Liver (tissue), 3 donors: ENCODE data around the gene GALR1.

ENCODE experiments used
- CTCF ChIP-seq: fragments of 150-350 bp; IDR thresholded peaks from 2 replicates; pipeline ENCODE4 v1.5.1; 2017; ENCODE audit warnings: improper control_type of control experiment, low read depth, low read length; ENCODE audit not compliant: missing input control
- GABPA ChIP-seq, 2 donors: IDR thresholded peaks in 1 of 2; conservative IDR thresholded peaks in 1 of 2; 2 replicates each; pipeline ENCODE4 v1.6.1; 2016; ENCODE audit warnings: antibody characterized with exemption in 2 of 2, mild to moderate bottlenecking in 1 of 2, moderate library complexity in 1 of 2
- HNF4G ChIP-seq: IDR thresholded peaks from 2 replicates; pipeline ENCODE4 v1.6.1; 2016; ENCODE audit warnings: antibody characterized with exemption
- JUND ChIP-seq, 2 donors: IDR thresholded peaks; 2 replicates each; pipeline ENCODE4 v1.6.1; 2016; ENCODE audit warnings: antibody characterized with exemption in 2 of 2
- MAX ChIP-seq: IDR thresholded peaks from 2 replicates; pipeline ENCODE4 v1.6.1; 2016; ENCODE audit warnings: antibody characterized with exemption
- RAD21 ChIP-seq, 2 donors: IDR thresholded peaks; 2 replicates each; pipeline ENCODE4 v1.6.1; 2016; ENCODE audit warnings: antibody characterized with exemption in 2 of 2, mild to moderate bottlenecking in 2 of 2
- RXRA ChIP-seq, 2 donors: IDR thresholded peaks; 2 replicates each; pipeline ENCODE4 v1.6.1; 2017 to 2018; ENCODE audit warnings: antibody characterized with exemption in 2 of 2, mild to moderate bottlenecking in 1 of 2
- SP1 ChIP-seq: IDR thresholded peaks from 2 replicates; pipeline ENCODE4 v1.6.1; 2018; ENCODE audit warnings: antibody characterized with exemption, mild to moderate bottlenecking
- TAF1 ChIP-seq: conservative IDR thresholded peaks from 2 replicates; pipeline ENCODE4 v1.6.1; 2016; ENCODE audit warnings: antibody characterized with exemption, mild to moderate bottlenecking
- TF ChIP-seq, protein P1 (sequence below): IDR thresholded peaks from 2 replicates; pipeline ENCODE4 v1.6.1; 2016; ENCODE audit warnings: antibody characterized with exemption, mild to moderate bottlenecking
- TF ChIP-seq, protein P2 (sequence below): IDR thresholded peaks from 2 replicates; pipeline ENCODE4 v1.6.1; 2016; ENCODE audit warnings: antibody characterized with exemption
- TF ChIP-seq, protein P3 (sequence below): IDR thresholded peaks from 2 replicates; pipeline ENCODE4 v1.6.1; 2016; ENCODE audit warnings: antibody characterized with exemption
- donor health status: healthy.
- donor health status: healthy.

- no peak for TF ChIP-seq SP1
- TF ChIP-seq CTCF: no peak
- no peak for TF ChIP-seq MAX
- no peak for TF ChIP-seq GABPA (IDR thresholded peaks at IDR 0.05 in 1 of 2, conservative IDR thresholded peaks at IDR 0.05 in 1 of 2)
- TF ChIP-seq, protein P1, sequence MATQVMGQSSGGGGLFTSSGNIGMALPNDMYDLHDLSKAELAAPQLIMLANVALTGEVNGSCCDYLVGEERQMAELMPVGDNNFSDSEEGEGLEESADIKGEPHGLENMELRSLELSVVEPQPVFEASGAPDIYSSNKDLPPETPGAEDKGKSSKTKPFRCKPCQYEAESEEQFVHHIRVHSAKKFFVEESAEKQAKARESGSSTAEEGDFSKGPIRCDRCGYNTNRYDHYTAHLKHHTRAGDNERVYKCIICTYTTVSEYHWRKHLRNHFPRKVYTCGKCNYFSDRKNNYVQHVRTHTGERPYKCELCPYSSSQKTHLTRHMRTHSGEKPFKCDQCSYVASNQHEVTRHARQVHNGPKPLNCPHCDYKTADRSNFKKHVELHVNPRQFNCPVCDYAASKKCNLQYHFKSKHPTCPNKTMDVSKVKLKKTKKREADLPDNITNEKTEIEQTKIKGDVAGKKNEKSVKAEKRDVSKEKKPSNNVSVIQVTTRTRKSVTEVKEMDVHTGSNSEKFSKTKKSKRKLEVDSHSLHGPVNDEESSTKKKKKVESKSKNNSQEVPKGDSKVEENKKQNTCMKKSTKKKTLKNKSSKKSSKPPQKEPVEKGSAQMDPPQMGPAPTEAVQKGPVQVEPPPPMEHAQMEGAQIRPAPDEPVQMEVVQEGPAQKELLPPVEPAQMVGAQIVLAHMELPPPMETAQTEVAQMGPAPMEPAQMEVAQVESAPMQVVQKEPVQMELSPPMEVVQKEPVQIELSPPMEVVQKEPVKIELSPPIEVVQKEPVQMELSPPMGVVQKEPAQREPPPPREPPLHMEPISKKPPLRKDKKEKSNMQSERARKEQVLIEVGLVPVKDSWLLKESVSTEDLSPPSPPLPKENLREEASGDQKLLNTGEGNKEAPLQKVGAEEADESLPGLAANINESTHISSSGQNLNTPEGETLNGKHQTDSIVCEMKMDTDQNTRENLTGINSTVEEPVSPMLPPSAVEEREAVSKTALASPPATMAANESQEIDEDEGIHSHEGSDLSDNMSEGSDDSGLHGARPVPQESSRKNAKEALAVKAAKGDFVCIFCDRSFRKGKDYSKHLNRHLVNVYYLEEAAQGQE: no peak
- no peak for TF ChIP-seq TAF1
- no peak for TF ChIP-seq RAD21 (IDR thresholded peaks at IDR 0.05)
- no peak for TF ChIP-seq HNF4G
- TF ChIP-seq, protein P2, sequence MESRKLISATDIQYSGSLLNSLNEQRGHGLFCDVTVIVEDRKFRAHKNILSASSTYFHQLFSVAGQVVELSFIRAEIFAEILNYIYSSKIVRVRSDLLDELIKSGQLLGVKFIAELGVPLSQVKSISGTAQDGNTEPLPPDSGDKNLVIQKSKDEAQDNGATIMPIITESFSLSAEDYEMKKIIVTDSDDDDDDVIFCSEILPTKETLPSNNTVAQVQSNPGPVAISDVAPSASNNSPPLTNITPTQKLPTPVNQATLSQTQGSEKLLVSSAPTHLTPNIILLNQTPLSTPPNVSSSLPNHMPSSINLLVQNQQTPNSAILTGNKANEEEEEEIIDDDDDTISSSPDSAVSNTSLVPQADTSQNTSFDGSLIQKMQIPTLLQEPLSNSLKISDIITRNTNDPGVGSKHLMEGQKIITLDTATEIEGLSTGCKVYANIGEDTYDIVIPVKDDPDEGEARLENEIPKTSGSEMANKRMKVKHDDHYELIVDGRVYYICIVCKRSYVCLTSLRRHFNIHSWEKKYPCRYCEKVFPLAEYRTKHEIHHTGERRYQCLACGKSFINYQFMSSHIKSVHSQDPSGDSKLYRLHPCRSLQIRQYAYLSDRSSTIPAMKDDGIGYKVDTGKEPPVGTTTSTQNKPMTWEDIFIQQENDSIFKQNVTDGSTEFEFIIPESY: no peak
- TF ChIP-seq, protein P3, sequence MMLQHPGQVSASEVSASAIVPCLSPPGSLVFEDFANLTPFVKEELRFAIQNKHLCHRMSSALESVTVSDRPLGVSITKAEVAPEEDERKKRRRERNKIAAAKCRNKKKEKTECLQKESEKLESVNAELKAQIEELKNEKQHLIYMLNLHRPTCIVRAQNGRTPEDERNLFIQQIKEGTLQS: no peak
- no peak for TF ChIP-seq RXRA (IDR thresholded peaks at IDR 0.05)
- no peak for TF ChIP-seq JUND (IDR thresholded peaks at IDR 0.05)
These were observed 54.6 kb downstream of the GALR1 start for GRCh38 chr18:77304268-77304667.
